NB4 (cell line): ENCODE data around the gene ZNF425.

Source experiments
- MYC ChIP-seq: IDR thresholded peaks from 2 replicates; pipeline ENCODE4 v1.6.1; 2011; ENCODE audit warnings: low read depth, low read length
- POLR2A ChIP-seq: IDR thresholded peaks from 2 replicates; pipeline ENCODE4 v1.6.1; 2011; ENCODE audit warnings: mild to moderate bottlenecking; ENCODE audit not compliant: insufficient read length; ENCODE audit errors: extremely low read depth
- TF ChIP-seq, protein P1 (sequence below): IDR thresholded peaks from one replicate; pipeline ENCODE4 v1.5.1; 2012; ENCODE audit warnings: low read depth, low read length
- TF ChIP-seq, protein P2 (sequence below): IDR thresholded peaks from 2 replicates; pipeline ENCODE4 v1.6.1; 2011; ENCODE audit warnings: low read depth, low read length

DNA sequence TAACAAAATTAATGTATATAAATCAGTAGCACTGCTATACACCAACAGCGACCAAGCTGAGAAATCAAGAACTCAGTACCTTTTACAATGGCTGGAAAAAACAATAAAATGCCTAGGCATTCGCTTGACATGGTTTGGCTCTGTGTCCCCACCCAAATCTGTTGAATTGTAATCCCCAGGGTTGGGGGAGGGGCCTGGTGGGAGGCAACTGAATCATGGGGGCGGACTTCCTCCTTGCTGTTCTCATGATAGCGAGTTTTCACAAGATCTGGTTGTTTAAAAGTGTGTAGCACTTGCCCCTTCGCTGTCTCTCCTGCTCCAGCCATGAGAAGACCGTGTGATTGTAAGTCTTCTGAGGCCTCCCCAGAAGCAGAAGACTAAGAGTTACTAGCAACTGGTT lies 44.2 kb downstream of the ZNF425 start:
- TF ChIP-seq, protein P1, sequence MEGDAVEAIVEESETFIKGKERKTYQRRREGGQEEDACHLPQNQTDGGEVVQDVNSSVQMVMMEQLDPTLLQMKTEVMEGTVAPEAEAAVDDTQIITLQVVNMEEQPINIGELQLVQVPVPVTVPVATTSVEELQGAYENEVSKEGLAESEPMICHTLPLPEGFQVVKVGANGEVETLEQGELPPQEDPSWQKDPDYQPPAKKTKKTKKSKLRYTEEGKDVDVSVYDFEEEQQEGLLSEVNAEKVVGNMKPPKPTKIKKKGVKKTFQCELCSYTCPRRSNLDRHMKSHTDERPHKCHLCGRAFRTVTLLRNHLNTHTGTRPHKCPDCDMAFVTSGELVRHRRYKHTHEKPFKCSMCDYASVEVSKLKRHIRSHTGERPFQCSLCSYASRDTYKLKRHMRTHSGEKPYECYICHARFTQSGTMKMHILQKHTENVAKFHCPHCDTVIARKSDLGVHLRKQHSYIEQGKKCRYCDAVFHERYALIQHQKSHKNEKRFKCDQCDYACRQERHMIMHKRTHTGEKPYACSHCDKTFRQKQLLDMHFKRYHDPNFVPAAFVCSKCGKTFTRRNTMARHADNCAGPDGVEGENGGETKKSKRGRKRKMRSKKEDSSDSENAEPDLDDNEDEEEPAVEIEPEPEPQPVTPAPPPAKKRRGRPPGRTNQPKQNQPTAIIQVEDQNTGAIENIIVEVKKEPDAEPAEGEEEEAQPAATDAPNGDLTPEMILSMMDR = no peak
- no peak for TF ChIP-seq POLR2A
- TF ChIP-seq MYC = no peak
- TF ChIP-seq, protein P2, sequence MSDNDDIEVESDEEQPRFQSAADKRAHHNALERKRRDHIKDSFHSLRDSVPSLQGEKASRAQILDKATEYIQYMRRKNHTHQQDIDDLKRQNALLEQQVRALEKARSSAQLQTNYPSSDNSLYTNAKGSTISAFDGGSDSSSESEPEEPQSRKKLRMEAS = no peak
